GM10847 (cell line): ENCODE measurements around the gene UQCRQ.

Source experiments
- POLR2A ChIP-seq: IDR thresholded peaks from 2 replicates; pipeline ENCODE4 v1.6.1; 2011; ENCODE audit not compliant: insufficient read length; ENCODE audit errors: extremely low read depth

The UQCRQ gene

GRCh38 chr5:132866342-132867045 lies at the start of gene UQCRQ, which contains the start of gene GDF9:
Gene UQCRQ, plus strand, starts transcription at chr5:132866642. Its CDS starts 240 bp downstream, at chr5:132866882.
Gene GDF9, minus strand, starts transcription at chr5:132866469. Its CDS starts 1,936 bp downstream, at chr5:132864533.
- TF ChIP-seq POLR2A, result peak; percentile 94

DNA sequence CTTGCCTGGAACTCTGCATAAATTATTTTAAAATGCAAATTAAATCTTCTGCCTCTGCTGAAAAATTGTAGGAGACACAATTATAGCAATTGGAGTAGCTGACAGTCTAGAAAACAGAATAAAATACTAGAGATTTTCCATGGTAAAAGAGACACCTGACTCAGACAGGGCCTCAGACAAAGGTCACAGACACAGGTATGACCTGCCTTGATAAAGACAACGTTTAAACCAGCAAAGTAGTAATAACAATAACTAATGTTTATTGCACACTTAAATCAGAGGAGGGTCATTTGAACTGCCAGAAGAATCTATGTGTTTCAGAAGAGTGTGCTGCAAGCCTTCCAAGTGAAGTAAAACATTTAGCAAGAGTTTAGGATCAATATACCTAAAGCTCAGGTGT lies 49.4 kb upstream of the UQCRQ start:
- TF ChIP-seq POLR2A, result no peak

GRCh38 chr5:132819468-132819867 lies 47.0 kb upstream of the UQCRQ start:
- TF ChIP-seq POLR2A, result no peak

DNA sequence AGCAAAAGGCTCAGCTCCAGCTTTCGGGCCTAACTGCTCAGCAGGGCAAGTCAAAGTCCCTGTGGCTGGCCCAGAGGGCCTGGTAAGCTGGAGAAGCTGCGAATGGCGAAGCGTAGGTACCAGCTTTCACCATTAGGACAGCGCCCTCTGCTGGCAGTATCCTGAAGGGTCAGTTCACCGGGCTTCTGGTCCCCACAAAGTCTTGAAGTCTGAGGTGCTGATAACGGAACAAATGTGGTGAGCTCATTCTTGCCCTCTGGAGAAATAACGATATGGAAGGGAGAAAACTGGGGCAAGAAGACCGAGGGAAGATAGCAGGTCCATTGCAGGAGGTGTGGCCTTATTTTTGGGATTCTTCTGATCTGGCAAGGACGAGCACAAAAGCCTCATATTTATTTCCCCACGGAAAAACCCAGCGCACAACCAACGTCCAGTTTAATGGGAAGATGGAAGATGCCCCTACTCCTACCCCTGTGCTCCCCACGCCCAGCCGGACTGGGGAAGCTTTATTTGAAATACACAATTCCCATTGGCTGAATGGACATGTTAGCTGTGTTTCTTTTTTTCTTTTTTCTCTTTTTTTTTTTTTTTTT lies 46.2 kb upstream of the UQCRQ start:
- no peak for TF ChIP-seq POLR2A

- TF ChIP-seq POLR2A, result no peak
Observed at GRCh38 chr5:132821350-132821749, 45.1 kb upstream of the UQCRQ start.

DNA sequence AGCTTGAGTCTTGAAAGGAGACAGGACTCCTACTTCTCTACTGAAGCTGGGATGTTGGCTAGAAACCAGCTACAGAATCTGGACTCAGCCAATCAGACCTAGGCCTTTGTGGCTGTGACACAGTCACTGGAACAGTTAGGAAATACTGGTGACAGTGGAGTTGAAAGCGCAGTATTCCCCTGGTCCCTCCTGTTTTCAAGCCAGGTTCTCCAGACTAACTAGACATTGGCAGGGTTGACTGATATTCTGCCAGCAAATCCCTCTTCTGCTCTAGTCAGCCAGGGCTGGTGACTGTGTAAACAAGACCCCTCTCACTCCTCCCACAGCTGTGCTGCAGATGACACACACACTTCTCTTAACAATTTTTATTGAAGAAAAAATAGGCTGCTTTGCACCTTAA lies 44.7 kb upstream of the UQCRQ start:
- TF ChIP-seq POLR2A, result no peak

DNA sequence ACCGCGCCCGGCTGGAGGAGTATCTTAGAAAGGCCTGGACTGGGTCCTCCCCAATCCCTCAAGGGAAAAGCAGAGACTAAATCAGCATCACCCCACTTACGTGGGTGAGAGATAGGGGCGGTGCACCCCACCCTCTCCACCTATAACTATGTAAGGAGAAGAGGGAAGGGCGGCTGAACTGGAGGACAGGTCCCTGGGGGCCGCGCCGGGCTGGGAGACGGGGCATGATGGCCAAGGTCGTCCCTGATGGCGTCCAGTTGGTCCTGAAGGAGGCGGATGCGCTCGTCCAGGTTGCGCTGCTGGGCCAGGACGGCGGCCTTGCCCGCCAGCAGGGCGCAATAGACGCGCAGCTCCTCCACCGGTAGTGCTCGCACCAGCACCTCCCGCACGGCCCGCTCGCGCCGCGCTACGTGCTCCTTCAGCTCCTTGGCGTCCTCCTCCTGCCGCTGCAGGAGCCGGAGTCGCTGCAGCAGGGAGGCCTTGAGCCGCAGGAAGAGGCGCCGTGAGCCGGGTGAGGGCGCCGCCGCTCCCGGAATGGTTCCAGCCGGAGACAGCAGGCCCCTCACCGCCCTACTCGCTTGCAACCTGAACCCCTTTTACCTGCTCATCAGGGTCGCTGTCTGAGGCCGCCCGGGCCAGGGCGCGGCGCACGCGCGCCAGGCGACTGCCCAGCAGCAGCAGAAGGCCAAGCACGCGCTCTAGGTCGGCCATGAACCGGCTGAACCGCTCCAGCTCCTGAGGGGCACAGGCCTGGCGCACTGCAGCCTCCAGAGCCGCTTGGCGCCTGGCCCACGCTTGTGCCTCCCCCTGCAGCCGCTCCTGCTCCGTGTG lies 43.6 kb upstream of the UQCRQ start:
- no peak for TF ChIP-seq POLR2A

- no peak for TF ChIP-seq POLR2A
Observed at GRCh38 chr5:132823481-132824050, 42.9 kb upstream of the UQCRQ start.

- TF ChIP-seq POLR2A, result no peak
Observed at GRCh38 chr5:132824426-132824825, 42.0 kb upstream of the UQCRQ start.

- no peak for TF ChIP-seq POLR2A
Observed at GRCh38 chr5:132825033-132825833, 41.2 kb upstream of the UQCRQ start.

DNA sequence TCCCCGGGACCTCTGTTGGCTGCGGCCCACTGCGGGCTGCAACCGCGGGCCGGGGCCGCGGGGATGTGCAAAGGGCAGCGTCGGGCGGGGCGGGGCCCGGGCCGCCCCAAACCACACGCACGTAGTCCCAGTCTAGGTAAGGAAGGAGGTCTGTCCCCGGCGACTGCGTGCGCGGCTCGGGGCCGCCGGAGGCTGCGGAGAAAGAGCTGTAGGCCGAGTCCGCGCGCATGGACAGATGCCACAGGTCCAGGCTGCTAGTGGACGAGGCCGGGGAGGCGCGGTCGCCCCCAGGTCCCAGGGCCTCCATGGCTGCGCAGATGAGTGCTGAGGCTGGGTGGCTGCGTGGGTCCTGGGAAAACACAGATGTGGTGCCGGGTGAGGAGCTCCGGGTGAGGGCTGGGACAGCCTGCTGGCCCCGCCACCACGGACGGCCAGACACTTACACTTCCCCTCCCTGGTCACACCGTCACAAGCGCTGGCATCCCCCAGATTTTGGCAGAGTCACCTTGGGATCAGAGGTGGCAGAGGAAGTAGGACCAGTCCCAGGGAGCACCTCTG lies 40.5 kb upstream of the UQCRQ start:
- TF ChIP-seq POLR2A, result no peak

DNA sequence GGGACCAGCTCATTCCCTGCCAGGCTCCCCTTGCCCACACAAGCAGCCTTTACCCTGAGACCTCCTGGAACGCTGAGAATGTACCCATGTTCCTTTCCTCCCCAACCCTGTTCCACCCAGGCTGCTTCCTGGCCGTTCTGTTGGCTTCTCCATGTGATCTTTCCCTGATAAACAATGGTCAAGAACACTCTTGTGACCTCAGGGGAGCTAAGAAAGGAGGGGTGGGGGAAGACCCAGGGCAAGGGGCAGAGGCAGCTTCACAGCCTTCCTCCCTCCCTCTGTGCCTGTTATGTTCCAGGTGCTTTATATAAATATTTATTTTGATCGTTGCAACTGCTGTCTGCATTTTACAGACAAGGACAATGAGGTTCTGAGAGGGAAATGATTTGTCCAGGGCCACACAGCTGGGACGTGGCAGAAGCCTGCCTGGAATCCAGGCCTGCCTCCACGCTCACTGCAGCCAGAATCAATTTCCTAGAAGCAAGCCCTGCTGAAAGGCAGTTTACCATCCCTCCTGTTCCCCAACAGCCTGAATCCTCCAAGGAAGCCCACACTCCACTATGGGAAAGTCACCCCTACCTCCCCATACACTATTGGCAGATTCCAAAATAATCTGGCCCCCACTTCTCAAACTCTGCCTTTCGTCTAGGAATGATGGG lies 39.9 kb upstream of the UQCRQ start:
- TF ChIP-seq POLR2A, result no peak

GRCh38 chr5:132827943-132828673 lies 38.3 kb upstream of the UQCRQ start:
- no peak for TF ChIP-seq POLR2A

DNA sequence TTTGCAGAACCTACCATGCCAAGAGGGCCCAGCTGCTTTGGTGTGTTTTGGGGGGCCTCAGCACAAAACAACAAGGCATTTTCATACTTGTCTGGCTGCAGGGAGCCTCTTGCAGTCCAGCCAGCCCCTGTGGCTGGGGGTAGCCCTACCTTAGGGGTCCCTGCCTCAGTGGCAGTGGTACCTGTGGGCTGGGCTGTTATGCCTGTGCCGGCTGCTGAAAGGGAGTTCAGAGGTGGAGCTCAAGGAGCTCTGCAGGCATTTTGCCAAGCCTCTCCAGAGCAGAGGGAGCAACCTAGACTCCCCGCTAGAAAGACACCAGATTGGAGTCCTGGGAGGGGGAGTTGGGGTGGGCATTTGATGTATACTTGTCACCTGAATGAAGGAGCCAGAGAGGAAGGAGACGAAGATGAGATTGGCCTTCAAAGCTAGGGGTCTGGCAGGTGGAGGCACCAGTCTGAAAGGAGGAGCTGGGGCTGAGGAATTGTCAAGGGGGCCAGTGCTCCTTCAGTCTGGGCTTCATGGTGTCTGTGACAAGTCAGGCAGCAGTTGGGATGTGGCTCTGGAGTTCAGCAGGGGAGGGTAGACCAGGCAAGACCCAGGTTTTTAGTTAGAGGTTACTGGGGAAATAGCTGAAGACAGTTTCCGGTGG lies 37.5 kb upstream of the UQCRQ start:
- no peak for TF ChIP-seq POLR2A
